Measurements from ENCODE around the gene RANBP2. TPM values are rescaled to one million over a fixed set of nuclear protein-coding genes. Genes with fewer than 3 reads are reported as not detected.
"Not testable (repeated sequence)": the region's sequence is repeated elsewhere in the genome, so short reads cannot be mapped to it uniquely, and the experiment has no call there.

Gene RANBP2
- total RNA-seq, 1 experiment from 2014 or later: 91.4 TPM

DNA sequence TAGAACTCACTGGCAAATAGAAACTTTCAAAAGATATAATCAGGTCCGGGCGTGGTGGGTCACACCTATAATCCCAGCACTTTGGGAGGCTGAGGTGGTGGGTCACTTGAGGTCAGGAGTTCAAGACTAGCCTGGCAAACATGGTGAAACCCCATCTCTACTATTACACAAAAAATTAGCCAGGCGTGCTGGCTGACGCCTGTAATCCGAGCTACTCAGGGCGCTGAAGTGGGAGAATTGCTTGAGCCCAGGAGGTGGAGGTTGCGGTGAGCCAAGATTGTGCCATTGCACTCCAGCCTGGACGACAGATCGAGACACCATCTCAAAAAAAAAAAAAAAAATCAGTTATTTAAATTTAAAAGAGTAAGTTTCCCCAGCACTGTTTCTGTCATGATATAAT is 38.7 kb downstream of the RANBP2 start:
- not testable (repeated sequence) for H3K56ac ChIP-seq (ENCODE audit: insufficient read length, low read depth, low read length); H3K9ac ChIP-seq (ENCODE audit: extremely low read depth, insufficient read length, low read length); H3K9me3 ChIP-seq (ENCODE audit: control insufficient read depth, low read depth, low read length); H3K4me1 Mint-ChIP-seq; H3K27ac Mint-ChIP-seq; H3K27me3 ChIP-seq (ENCODE audit: insufficient read depth, low read length); H3K27me3 Mint-ChIP-seq (ENCODE audit: low read depth); H2BK120ac ChIP-seq (ENCODE audit: low read depth, low read length, poor library complexity, severe bottlenecking); H2BK15ac ChIP-seq (ENCODE audit: low read depth, low read length); H2BK12ac ChIP-seq (ENCODE audit: insufficient read length, low read depth, low read length); H2BK5ac ChIP-seq (ENCODE audit: insufficient read length, low read length); DNase-seq; H2AK5ac ChIP-seq (ENCODE audit: insufficient read length, low read length); H2AFZ ChIP-seq (ENCODE audit: low read length); H3K14ac ChIP-seq (ENCODE audit: insufficient read depth, low read length); H3K23me2 ChIP-seq (ENCODE audit: insufficient read length, low read depth, low read length, poor library complexity, severe bottlenecking); H2BK20ac ChIP-seq (ENCODE audit: low read depth, low read length, poor library complexity, severe bottlenecking); H4K5ac ChIP-seq (ENCODE audit: insufficient read length, low read depth, low read length); H3K4me1 ChIP-seq (ENCODE audit: insufficient read depth, low read length); H3K18ac ChIP-seq (ENCODE audit: insufficient read length, low read depth, low read length); H3K4me3 Mint-ChIP-seq; H4K20me1 ChIP-seq (ENCODE audit: control insufficient read depth, insufficient read depth, insufficient read length); H3K79me1 ChIP-seq (ENCODE audit: insufficient read depth, low read depth, low read length, poor library complexity, severe bottlenecking); H3K27ac ChIP-seq (ENCODE audit: insufficient read length, low read depth, low read length); H4K91ac ChIP-seq (ENCODE audit: insufficient read length, low read depth, low read length); H3K79me2 ChIP-seq (ENCODE audit: insufficient read depth, low read length); H3T11ph ChIP-seq (ENCODE audit: low read length); H4K8ac ChIP-seq (replicated peaks; ENCODE audit: insufficient read length, low read depth, low read length); H3K4ac ChIP-seq (ENCODE audit: low read depth, low read length); H3K4me2 ChIP-seq (ENCODE audit: insufficient read depth, insufficient read length, low read length); H3K23ac ChIP-seq (ENCODE audit: insufficient read length, low read depth, low read length); H3K9me3 Mint-ChIP-seq
- H3K36me3 Mint-ChIP-seq (ENCODE audit: insufficient read depth in 1 of 3, low read depth in 3 of 3): peaks cover 13 to 49% (median 37%) of the 10 kb centered on the region in 3 experiments; a peak in 6 of 7 replicates
- WGBS (ENCODE audit: extremely low coverage, insufficient read length, low lambda C conversion rate): no CpG with 5 or more reads among the region's 9 CpGs

DNA sequence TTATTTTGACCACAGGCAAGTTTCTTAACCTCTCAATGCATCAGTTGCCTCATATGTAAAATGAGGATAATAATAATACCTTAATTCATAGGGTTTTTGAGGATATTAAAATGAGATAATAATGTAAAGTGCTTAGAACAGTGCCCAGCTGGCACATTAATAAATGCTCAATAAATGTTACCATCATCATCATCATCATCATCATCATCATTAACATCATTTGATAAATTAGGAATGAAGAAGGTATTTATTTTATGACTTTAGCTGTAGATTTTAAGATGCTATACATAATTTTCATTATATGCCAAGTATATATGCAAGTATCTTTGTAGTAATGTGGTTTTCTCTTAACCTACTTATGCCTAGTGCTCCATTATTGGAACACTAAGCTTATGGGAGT is 43.3 kb downstream of the RANBP2 start:
- not testable (repeated sequence) for H3K4me1 Mint-ChIP-seq; H3K79me1 ChIP-seq (ENCODE audit: insufficient read depth, low read depth, low read length, poor library complexity, severe bottlenecking); H4K8ac ChIP-seq (replicated peaks; ENCODE audit: insufficient read length, low read depth, low read length); H2AFZ ChIP-seq (ENCODE audit: low read length); H3K27me3 Mint-ChIP-seq (ENCODE audit: low read depth); H3K18ac ChIP-seq (ENCODE audit: insufficient read length, low read depth, low read length); H3K27me3 ChIP-seq (ENCODE audit: insufficient read depth, low read length); H3K23me2 ChIP-seq (ENCODE audit: insufficient read length, low read depth, low read length, poor library complexity, severe bottlenecking); H2BK12ac ChIP-seq (ENCODE audit: insufficient read length, low read depth, low read length); H3K4me1 ChIP-seq (ENCODE audit: insufficient read depth, low read length); H2BK120ac ChIP-seq (ENCODE audit: low read depth, low read length, poor library complexity, severe bottlenecking); H3K23ac ChIP-seq (ENCODE audit: insufficient read length, low read depth, low read length); H3K4me3 Mint-ChIP-seq; H3K9me3 ChIP-seq (ENCODE audit: control insufficient read depth, low read depth, low read length); H3K56ac ChIP-seq (ENCODE audit: insufficient read length, low read depth, low read length); H3K9me3 Mint-ChIP-seq; H3T11ph ChIP-seq (ENCODE audit: low read length); H3K27ac ChIP-seq (ENCODE audit: insufficient read length, low read depth, low read length); H2BK5ac ChIP-seq (ENCODE audit: insufficient read length, low read length); H4K5ac ChIP-seq (ENCODE audit: insufficient read length, low read depth, low read length); H3K14ac ChIP-seq (ENCODE audit: insufficient read depth, low read length); DNase-seq; H2AK5ac ChIP-seq (ENCODE audit: insufficient read length, low read length); H3K9ac ChIP-seq (ENCODE audit: extremely low read depth, insufficient read length, low read length); H3K27ac Mint-ChIP-seq; H4K20me1 ChIP-seq (ENCODE audit: control insufficient read depth, insufficient read depth, insufficient read length); H3K4ac ChIP-seq (ENCODE audit: low read depth, low read length); H2BK20ac ChIP-seq (ENCODE audit: low read depth, low read length, poor library complexity, severe bottlenecking); H2BK15ac ChIP-seq (ENCODE audit: low read depth, low read length); H3K79me2 ChIP-seq (ENCODE audit: insufficient read depth, low read length); H3K4me2 ChIP-seq (ENCODE audit: insufficient read depth, insufficient read length, low read length); H4K91ac ChIP-seq (ENCODE audit: insufficient read length, low read depth, low read length)
- H3K36me3 Mint-ChIP-seq (ENCODE audit: insufficient read depth in 1 of 3, low read depth in 3 of 3): peaks cover 29 to 60% (median 47%) of the 10 kb centered on the region in 3 experiments; a peak in 6 of 7 replicates

Data from H9 (cell line).